ENCODE data around the gene ZKSCAN5. TPM values are rescaled to one million over a fixed set of nuclear protein-coding genes. Genes with fewer than 3 reads are reported as not detected.
"Not testable (repeated sequence)": the region's sequence is repeated elsewhere in the genome, so short reads cannot be mapped to it uniquely, and the experiment has no call there.

The ZKSCAN5 gene
- total RNA-seq, 2 experiments from 2014 or later: 8.0 to 8.3 TPM

- peaks cover 54% of the 10 kb centered on the region for H3K36me3 Mint-ChIP-seq
- no peak for DNase-seq
- H3K27me3 Mint-ChIP-seq: no peaks in the 10 kb centered on the region
- peak overlapping the region; percentile 98 for H3K27ac Mint-ChIP-seq
- peaks cover 47% of the 10 kb centered on the region for H3K4me1 Mint-ChIP-seq
- H3K4me3 Mint-ChIP-seq: peak overlapping the region; percentile 98
- H3K9me3 Mint-ChIP-seq: no peaks in the 10 kb centered on the region
Observed at GRCh38 chr7:99557196-99557607, 52.7 kb downstream of the ZKSCAN5 start.

GRCh38 chr7:99557940-99558305 is 53.5 kb downstream of the ZKSCAN5 start:
- Mint-ChIP-seq H3K9me3 (no peaks in the 10 kb centered on the region), H3K27ac (peak overlapping the region; percentile 98), H3K27me3 (no peaks in the 10 kb centered on the region), H3K36me3 (peaks cover 60% of the 10 kb centered on the region), H3K4me1 (peaks cover 49% of the 10 kb centered on the region), H3K4me3 (peak overlapping the region; percentile 98)
- no peak for DNase-seq

GRCh38 chr7:99558306-99559174 is 54.1 kb downstream of the ZKSCAN5 start, which contains the start of gene ZNF655:
Gene ZNF655, plus strand, starts transcription at chr7:99558642. Its CDS starts 1,918 bp downstream, at chr7:99560560.
- Mint-ChIP-seq H3K27ac (peak within 1 kb of the TSS; percentile 98), H3K36me3 (peaks cover 56% of the 10 kb centered on the region), H3K27me3 (no peaks in the 10 kb centered on the region), H3K9me3 (no peaks in the 10 kb centered on the region), H3K4me3 (peak within 1 kb of the TSS; percentile 98), H3K4me1 (peaks cover 50% of the 10 kb centered on the region)
- peak; percentile 92 for DNase-seq

GRCh38 chr7:99559175-99559915 is 54.9 kb downstream of the ZKSCAN5 start:
- H3K27me3 Mint-ChIP-seq: no peaks in the 10 kb centered on the region
- no peaks in the 10 kb centered on the region for H3K9me3 Mint-ChIP-seq
- peak overlapping the region; percentile 98 for H3K4me3 Mint-ChIP-seq
- DNase-seq: no peak
- peaks cover 58% of the 10 kb centered on the region for H3K36me3 Mint-ChIP-seq
- peaks cover 57% of the 10 kb centered on the region for H3K4me1 Mint-ChIP-seq
- peak overlapping the region; percentile 98 for H3K27ac Mint-ChIP-seq

- Mint-ChIP-seq H3K9me3 (no peaks in the 10 kb centered on the region), H3K4me1 (peaks cover 53% of the 10 kb centered on the region), H3K27ac (peak overlapping the region; percentile 54), H3K4me3 (peak overlapping the region; percentile 98), H3K27me3 (no peaks in the 10 kb centered on the region), H3K36me3 (peaks cover 56% of the 10 kb centered on the region)
- no peak for DNase-seq
Observed at GRCh38 chr7:99560834-99561736, 56.6 kb downstream of the ZKSCAN5 start.

- no peak overlapping the region for H3K4me3 Mint-ChIP-seq
- no peaks in the 10 kb centered on the region for H3K27me3 Mint-ChIP-seq
- DNase-seq: no peak
- H3K4me1 Mint-ChIP-seq: peaks cover 54% of the 10 kb centered on the region
- H3K9me3 Mint-ChIP-seq: no peaks in the 10 kb centered on the region
- peak overlapping the region; percentile 86 for H3K27ac Mint-ChIP-seq
- H3K36me3 Mint-ChIP-seq: peaks cover 56% of the 10 kb centered on the region
Observed at GRCh38 chr7:99561737-99562051, 57.2 kb downstream of the ZKSCAN5 start.

- Mint-ChIP-seq H3K4me1 (peaks cover 49% of the 10 kb centered on the region), H3K27ac (peak overlapping the region; percentile 86), H3K27me3 (no peaks in the 10 kb centered on the region), H3K4me3 (no peak overlapping the region), H3K9me3 (no peaks in the 10 kb centered on the region), H3K36me3 (peaks cover 51% of the 10 kb centered on the region)
- no peak for DNase-seq
Observed at GRCh38 chr7:99562114-99562784, 57.8 kb downstream of the ZKSCAN5 start.

GRCh38 chr7:99562832-99563231 is 58.4 kb downstream of the ZKSCAN5 start:
- H3K4me3 Mint-ChIP-seq: no peak overlapping the region

GRCh38 chr7:99563650-99564049 is 59.2 kb downstream of the ZKSCAN5 start:
- H3K4me1 Mint-ChIP-seq: peaks cover 46% of the 10 kb centered on the region
- no peaks in the 10 kb centered on the region for H3K27me3 Mint-ChIP-seq
- peak overlapping the region; percentile 73 for H3K27ac Mint-ChIP-seq
- peaks cover 43% of the 10 kb centered on the region for H3K36me3 Mint-ChIP-seq
- DNase-seq: no peak
- no peaks in the 10 kb centered on the region for H3K9me3 Mint-ChIP-seq
- no peak overlapping the region for H3K4me3 Mint-ChIP-seq

More at GRCh38 chr7:99562832-99563231, 58.4 kb downstream of the ZKSCAN5 start:
- Mint-ChIP-seq H3K27me3 (no peaks in the 10 kb centered on the region), H3K36me3 (peaks cover 46% of the 10 kb centered on the region), H3K27ac (peak overlapping the region; percentile 86), H3K4me1 (peaks cover 46% of the 10 kb centered on the region), H3K9me3 (no peaks in the 10 kb centered on the region)
- DNase-seq: peak; percentile 48

GRCh38 chr7:99568770-99569169 is 64.3 kb downstream of the ZKSCAN5 start:
- Mint-ChIP-seq H3K4me1 (peaks cover 11% of the 10 kb centered on the region), H3K36me3 (peaks cover 43% of the 10 kb centered on the region)
- DNase-seq, H3K9me3 Mint-ChIP-seq, H3K27ac Mint-ChIP-seq, H3K27me3 Mint-ChIP-seq, H3K4me3 Mint-ChIP-seq: not testable (repeated sequence)

GRCh38 chr7:99571768-99572167 is 67.3 kb downstream of the ZKSCAN5 start:
- peaks cover 28% of the 10 kb centered on the region for H3K36me3 Mint-ChIP-seq
- DNase-seq: no peak
- no peaks in the 10 kb centered on the region for H3K9me3 Mint-ChIP-seq
- H3K27me3 Mint-ChIP-seq: no peaks in the 10 kb centered on the region
- H3K4me3 Mint-ChIP-seq: no peak overlapping the region
- H3K4me1 Mint-ChIP-seq: no peaks in the 10 kb centered on the region
- no peak overlapping the region for H3K27ac Mint-ChIP-seq

GRCh38 chr7:99573257-99573656 is 68.8 kb downstream of the ZKSCAN5 start:
- no peak for DNase-seq
- Mint-ChIP-seq H3K36me3 (peaks cover 28% of the 10 kb centered on the region), H3K4me1 (no peaks in the 10 kb centered on the region), H3K4me3 (no peak overlapping the region), H3K27ac (no peak overlapping the region), H3K9me3 (no peaks in the 10 kb centered on the region), H3K27me3 (no peaks in the 10 kb centered on the region)

GRCh38 chr7:99576251-99576650 is 71.8 kb downstream of the ZKSCAN5 start:
- Mint-ChIP-seq H3K4me3 (no peak overlapping the region), H3K9me3 (no peaks in the 10 kb centered on the region), H3K27ac (no peak overlapping the region), H3K36me3 (peaks cover 26% of the 10 kb centered on the region), H3K4me1 (peaks cover 13% of the 10 kb centered on the region), H3K27me3 (no peaks in the 10 kb centered on the region)
- no peak for DNase-seq

- Mint-ChIP-seq H3K4me1 (peaks cover 13% of the 10 kb centered on the region), H3K36me3 (peaks cover 2% of the 10 kb centered on the region), H3K4me3 (peak overlapping the region; percentile 83), H3K9me3 (no peaks in the 10 kb centered on the region), H3K27me3 (no peaks in the 10 kb centered on the region), H3K27ac (peak overlapping the region; percentile 85)
- no peak for DNase-seq
Observed at GRCh38 chr7:99579281-99579955, 75.0 kb downstream of the ZKSCAN5 start.

Measured in activated naive CD8-positive, alpha-beta T cell treated with anti-CD3 and anti-CD28 coated beads for 36 hours (primary cell).